ENCODE measurements around the gene SLC18A3.

Gene SLC18A3

DNA sequence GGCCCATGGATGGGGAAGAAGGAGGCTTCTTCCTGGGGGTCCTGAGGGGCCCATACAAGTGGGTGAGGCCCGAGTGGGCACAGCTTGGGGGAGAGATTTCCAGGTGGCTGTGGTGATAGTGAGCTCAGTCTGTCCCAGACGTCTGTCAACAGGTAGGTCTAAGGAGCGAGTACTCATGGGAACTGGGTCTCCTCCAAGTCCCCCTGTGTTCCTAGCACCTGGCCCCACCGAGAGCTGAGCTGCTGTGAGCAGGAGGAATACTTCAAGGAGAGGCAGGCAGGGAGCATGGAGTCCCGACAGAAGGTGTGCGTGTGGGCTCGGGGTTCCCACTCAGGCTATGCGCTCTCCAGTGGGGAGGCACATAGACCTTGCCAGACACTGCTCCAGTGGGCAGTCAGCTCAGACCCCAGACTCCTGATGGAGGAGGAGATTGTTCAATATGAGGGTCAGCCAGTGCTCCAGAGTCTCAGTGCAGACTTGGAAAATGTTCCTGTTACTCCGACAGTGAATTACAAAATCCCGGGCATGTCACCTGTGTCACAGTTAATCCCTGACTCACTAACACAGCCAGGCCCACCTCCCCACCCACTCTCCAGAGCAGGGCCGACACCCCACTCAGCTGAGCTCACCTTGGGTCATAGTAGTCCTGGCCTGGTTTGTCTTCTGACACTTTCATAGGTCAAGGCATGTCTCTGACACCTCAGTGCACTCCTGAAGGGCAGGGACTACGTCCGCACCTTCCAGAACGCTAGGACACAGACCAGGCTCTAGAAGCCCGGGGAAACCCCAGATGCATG is 41.1 kb downstream of the SLC18A3 start:
- no peak for DNase-seq (ENCODE audit: low read depth, low spot score)

DNA sequence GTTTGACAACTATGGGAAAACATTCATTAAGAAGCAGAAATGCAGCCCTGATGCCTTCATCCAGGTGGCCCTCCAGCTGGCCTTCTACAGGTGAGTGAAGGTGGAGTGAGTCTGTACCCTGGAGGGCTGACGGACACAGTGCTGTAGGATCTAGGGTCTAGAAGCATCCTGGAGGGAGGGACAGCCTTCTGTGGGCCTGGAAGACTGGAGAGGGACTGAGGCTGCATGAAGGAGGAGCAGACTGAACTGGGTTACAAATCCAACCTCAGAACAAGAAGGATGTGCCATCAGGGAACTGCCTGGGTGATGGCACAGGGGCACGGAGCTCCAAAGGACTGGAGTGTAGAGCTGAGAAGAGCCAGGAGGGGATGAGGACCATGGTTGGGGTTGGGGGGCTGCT is 41.8 kb downstream of the SLC18A3 start:
- no peak for DNase-seq (ENCODE audit: low read depth, low spot score)

DNA sequence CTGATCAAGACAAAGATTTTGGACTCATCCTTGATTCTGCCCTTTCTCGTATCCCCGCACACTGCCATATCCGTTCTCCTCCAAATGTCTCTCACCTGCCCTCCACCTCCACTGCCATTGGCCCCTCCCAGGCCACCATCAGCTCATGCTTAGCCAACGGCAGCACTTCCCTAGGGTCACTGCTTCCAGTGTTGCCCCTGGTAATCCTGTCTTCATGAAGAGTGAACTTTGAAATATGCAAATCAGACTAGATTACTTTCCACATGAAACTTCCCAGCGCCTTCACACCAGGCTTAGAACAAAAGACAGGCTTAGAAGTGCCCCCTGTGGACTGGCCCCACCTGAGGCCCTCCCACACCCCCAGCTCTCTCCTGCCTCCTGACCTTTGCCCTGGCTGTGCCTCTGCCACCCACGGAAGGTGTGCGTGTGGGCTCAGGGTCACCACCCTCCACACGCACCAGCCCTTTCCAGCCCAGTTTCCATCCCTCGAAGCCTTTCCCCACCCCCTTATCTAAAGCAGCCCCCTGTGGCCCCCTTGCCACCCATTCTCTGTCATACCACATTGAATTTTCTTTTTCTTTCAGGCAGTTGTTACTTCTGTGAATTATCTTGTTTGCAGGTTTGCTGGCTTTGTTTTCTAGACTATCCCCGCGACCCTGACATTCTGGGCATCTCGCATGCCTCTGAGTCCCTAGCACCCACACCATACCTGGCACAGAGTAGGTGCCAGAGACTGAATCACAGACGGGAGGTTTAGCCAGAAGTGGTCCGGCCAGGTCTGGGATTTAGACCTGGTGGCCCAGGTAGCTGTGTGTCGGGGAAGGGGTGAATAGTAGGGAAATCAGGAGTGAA is 42.5 kb downstream of the SLC18A3 start:
- DNase-seq (ENCODE audit: low read depth, low spot score): no peak

DNA sequence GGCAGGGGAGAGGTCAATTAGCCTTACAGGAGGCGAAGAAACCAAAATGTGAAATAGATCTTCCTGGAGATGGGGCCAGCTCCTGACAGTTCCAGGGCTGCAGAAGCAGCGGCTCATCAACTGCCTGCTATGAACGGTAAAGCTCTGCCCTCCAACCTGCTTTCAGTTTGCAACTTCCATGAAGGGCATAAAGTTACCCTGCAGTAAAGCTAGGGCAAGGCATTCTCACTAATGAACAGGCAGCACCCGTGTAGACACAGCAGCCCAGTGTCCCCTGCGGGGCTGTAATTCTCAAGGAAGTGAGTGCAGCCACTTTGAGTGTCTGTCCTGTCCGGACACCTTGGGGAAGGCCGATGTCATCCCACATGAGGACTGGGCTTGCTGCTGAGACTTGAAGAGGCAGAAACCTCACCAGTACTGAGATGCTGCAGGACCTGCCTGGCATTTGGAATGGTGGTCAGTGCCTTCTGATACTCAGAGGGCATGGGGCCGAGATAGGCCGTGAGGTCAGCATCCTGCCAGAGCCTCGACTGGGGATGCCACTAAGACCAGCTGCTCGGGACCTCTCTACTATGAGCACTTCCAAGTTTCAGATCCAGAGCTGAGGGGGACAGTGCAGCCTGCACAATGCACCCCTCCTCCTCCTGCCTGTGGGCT is 43.3 kb downstream of the SLC18A3 start:
- DNase-seq (ENCODE audit: low read depth, low spot score): no peak

DNA sequence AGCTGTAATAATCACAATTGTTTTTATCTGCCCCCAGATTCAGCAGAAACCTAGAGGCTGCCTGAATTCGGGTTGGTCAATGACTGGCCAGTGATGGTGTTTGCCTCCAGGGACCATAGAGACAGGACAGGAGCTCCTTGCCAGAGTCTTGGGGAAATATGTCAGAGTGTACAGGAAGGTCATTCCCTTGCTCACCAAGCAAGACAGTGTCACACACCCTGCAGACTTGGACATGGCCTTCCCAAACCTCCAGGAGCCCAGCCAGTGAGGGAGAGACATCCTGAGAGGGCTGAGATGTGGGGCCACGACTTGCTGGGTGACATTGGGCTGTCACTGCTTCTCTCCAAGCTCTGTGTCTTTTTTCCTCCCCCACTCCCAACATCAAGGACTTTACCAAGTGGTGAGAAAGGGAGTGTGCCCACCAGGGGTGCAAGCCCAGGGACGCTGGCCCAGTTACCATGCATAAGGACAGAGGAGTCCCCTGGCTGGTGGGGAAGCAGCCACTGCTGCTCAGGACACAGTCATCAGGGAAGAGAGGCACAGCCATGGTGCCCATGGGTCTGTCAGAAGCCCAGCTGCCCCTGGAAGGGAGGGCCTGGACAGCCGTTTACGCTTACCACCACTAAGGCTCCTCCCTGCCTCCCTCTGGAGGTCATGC is 44.1 kb downstream of the SLC18A3 start:
- no peak for DNase-seq (ENCODE audit: low read depth, low spot score)

DNA sequence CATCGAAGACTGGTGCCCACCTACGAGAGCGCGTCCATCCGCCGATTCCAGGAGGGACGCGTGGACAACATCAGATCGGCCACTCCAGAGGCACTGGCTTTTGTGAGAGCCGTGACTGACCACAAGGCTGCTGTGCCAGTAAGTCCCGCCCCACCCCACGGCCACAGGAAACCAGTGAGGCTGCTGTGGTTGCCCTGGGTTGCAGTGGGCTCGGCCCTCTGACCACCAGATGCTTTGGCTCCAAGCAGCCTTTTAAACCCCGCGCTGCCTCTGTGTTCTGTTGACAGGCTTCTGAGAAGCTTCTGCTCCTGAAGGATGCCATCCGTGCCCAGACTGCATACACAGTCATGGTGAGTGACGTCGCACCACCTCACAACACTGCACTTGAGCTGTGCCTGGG is 45.0 kb downstream of the SLC18A3 start:
- DNase-seq (ENCODE audit: low read depth, low spot score): no peak

DNA sequence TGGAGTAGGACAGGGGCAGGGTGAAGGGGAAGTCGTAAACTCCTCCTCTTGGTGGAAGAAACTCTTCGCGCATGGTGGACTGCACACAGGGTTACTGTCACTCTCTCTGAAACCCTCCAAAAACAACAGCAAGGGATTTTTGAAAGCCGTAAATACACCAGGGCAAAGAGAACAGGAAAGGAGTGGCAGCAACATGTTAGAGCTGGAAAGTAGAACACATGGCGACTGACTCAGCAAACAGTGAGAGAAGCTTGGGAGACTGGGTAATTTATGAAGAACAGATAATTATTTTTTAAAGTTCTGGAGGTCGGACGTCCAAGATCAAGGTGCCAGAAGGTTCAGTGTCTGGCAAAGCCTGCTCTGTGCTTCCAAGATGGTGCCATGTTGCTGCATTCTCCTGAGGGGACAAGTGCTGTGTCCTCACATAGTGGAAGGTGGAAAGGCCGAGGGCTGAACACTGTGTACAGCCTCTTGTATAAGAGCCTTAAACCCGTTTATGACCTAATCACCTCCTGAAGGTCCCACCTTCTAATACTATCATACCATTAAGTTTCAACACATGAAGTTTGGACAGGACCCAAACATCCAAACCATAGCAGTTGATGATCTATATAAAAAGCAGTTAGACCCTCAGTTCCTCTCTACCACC is 46.9 kb downstream of the SLC18A3 start:
- DNase-seq (ENCODE audit: low read depth, low spot score): no peak

DNA sequence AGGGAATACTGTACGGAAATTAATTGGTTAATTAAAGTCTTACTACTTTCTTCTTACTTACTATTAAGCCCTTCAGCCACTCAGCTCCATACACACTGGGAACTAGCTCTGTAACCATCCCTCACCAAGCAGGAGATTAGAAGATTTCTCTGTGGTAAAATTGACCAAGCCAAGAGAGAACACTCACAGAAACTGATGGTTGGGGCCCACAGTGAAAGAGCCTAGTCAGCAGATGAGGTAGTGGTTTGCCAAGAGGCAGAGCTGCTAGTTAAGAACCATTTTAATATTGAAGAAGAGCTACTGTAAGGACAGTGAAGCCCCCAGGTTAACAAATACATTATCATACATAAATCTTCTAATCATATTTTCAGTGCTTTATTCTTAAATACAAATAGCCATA is 47.5 kb downstream of the SLC18A3 start:
- no peak for DNase-seq (ENCODE audit: low read depth, low spot score)

DNA sequence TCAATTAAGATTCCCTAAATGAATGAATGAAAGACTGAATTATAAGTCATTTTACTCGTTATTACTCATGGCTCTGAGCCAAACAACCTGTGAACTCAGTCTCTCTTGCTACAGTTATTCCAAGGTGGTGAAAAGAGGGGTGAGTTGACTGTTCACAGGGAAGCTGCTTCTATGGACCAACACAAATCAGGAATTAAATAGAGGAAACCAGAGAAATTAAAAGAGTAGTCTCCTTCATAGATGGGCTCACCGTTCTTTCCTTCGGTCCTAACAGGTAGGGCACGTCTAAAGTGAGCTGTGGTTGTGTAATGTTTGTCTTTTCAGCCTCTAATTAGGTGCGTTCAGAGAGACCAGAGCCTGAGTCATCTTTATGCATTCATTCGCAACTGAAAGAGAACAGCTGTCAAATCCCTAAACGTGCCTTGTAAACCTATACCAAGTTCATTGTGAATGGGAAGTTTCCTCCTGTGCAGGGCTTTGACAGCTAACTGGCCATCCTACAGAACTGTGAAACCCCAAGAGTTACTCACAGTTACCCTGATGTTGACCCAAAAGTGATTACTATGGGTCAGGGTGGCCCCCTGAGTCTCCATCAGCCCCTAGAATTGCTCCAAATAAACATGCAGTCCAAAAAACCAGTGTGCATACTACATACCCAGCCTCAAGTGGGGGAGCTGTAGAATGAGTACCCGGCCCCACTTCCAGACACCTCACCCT is 51.2 kb downstream of the SLC18A3 start:
- DNase-seq (ENCODE audit: low read depth, low spot score): no peak

All from brain pericyte (primary cell).